CD14-positive monocyte (primary cell): ENCODE data around the gene GRID1. TPM values are rescaled to one million over a fixed set of nuclear protein-coding genes. Genes with fewer than 3 reads are reported as not detected.

ENCODE experiments used
- DNase-seq, 3 donors: peaks; one replicate each; pipeline ENCODE4 v3.0.0-alpha.2; 2011 to 2022
- H2AFZ ChIP-seq: 2 replicates; pipeline ENCODE4 v1.6.0; 2012; ENCODE audit warnings: mild to moderate bottlenecking, low read depth, low read length, inconsistent platforms; ENCODE audit not compliant: insufficient read depth, poor library complexity, severe bottlenecking
- H3K27ac ChIP-seq, 2 donors: 1 replicate in 1 of 2; 2 replicates in 1 of 2; pipeline ENCODE4 v1.5.1; 2012 to 2013; ENCODE audit warnings: low read length in 2 of 2, control low read depth in 1 of 2, inconsistent platforms in 1 of 2, low read depth in 1 of 2, mild to moderate bottlenecking in 1 of 2
- H3K27me3 ChIP-seq, 2 donors: one replicate each; pipeline versions ENCODE4 v1.6.0 to v1.6.1; 2011 to 2013; ENCODE audit warnings: low read length in 2 of 2; ENCODE audit not compliant: control insufficient read depth in 2 of 2, insufficient read depth in 2 of 2
- H3K36me3 ChIP-seq, 2 donors: replicated peaks in 1 of 2; 1 replicate in 1 of 2; 2 replicates in 1 of 2; pipeline versions ENCODE4 v1.5.1 to v1.6.1; 2012 to 2013; ENCODE audit warnings: low read length in 2 of 2, control low read depth in 1 of 2, inconsistent platforms in 1 of 2, mild to moderate bottlenecking in 1 of 2; ENCODE audit not compliant: insufficient read depth in 2 of 2, control insufficient read depth in 1 of 2
- H3K4me1 ChIP-seq, 2 donors: 1 replicate in 1 of 2; 2 replicates in 1 of 2; pipeline versions ENCODE4 v1.5.1 to v1.6.1; 2012 to 2013; ENCODE audit warnings: low read length in 2 of 2, control low read depth in 1 of 2, inconsistent platforms in 1 of 2, mild to moderate bottlenecking in 1 of 2, moderate library complexity in 1 of 2; ENCODE audit not compliant: insufficient read depth in 2 of 2, control insufficient read depth in 1 of 2
- H3K4me2 ChIP-seq: replicated peaks from 2 replicates; pipeline ENCODE3; 2012; ENCODE audit warnings: low read length, moderate library complexity, mild to moderate bottlenecking; ENCODE audit not compliant: poor library complexity, severe bottlenecking; ENCODE audit errors: extremely low read depth
- H3K4me3 ChIP-seq, 3 experiments: fragments of 200-600 bp in 1 of 3; sonication (generic) in 1 of 3; replicated peaks in 1 of 3; 1 replicate in 2 of 3; 2 replicates in 1 of 3; pipeline ENCODE4 v1.5.1; 2011 to 2013; ENCODE audit warnings: low read length in 3 of 3, mild to moderate bottlenecking in 3 of 3, control low read depth in 2 of 3, low read depth in 2 of 3, inconsistent platforms in 1 of 3, moderate library complexity in 1 of 3
- H3K79me2 ChIP-seq: 2 replicates; pipeline ENCODE4 v1.6.0; 2012; ENCODE audit warnings: mild to moderate bottlenecking, control low read depth, inconsistent platforms, low read length, moderate library complexity; ENCODE audit not compliant: insufficient read depth
- H3K9ac ChIP-seq: 2 replicates; pipeline ENCODE4 v1.6.0; 2017; ENCODE audit warnings: low read length, mild to moderate bottlenecking; ENCODE audit not compliant: insufficient read depth, poor library complexity, severe bottlenecking
- H3K9me3 ChIP-seq, 2 donors: replicated peaks in 1 of 2; 1 replicate in 1 of 2; 2 replicates in 1 of 2; pipeline versions ENCODE4 v1.5.1 to v1.6.1; 2012 to 2013; ENCODE audit warnings: low read length in 2 of 2, control low read depth in 1 of 2; ENCODE audit not compliant: control insufficient read depth in 1 of 2, insufficient read depth in 1 of 2
- H4K20me1 ChIP-seq: 2 replicates; pipeline ENCODE4 v1.6.0; 2012; ENCODE audit warnings: mild to moderate bottlenecking, low read length, control low read depth, moderate library complexity; ENCODE audit not compliant: insufficient read depth
- H3K27ac Mint-ChIP-seq, 7 donors: one replicate each; pipeline ENCODE4 v1.8.0; 2020; ENCODE audit warnings: mild to moderate bottlenecking in 7 of 7, mixed read lengths in 7 of 7, moderate library complexity in 6 of 7, inconsistent platforms in 2 of 7
- H3K27me3 Mint-ChIP-seq, 3 donors: one replicate each; pipeline ENCODE4 v1.8.0; 2021 to 2022; ENCODE audit warnings: low read depth in 3 of 3, mild to moderate bottlenecking in 3 of 3, mixed read lengths in 3 of 3, moderate library complexity in 3 of 3, inconsistent platforms in 1 of 3
- H3K36me3 Mint-ChIP-seq, 2 donors: one replicate each; pipeline ENCODE4 v1.8.0; 2020; ENCODE audit warnings: mixed read lengths in 2 of 2, inconsistent platforms in 1 of 2, mild to moderate bottlenecking in 1 of 2
- H3K4me1 Mint-ChIP-seq: one replicate; pipeline ENCODE4 v1.8.0; 2020; ENCODE audit warnings: mild to moderate bottlenecking, mixed read lengths
- H3K4me3 Mint-ChIP-seq, 2 donors: one replicate each; pipeline ENCODE4 v1.8.0; 2020; ENCODE audit warnings: mild to moderate bottlenecking in 2 of 2, mixed read lengths in 2 of 2, moderate library complexity in 1 of 2
- H3K9me3 Mint-ChIP-seq, 7 donors: one replicate each; pipeline ENCODE4 v1.8.0; 2020 to 2022; ENCODE audit warnings: mixed read lengths in 7 of 7, mild to moderate bottlenecking in 6 of 7, moderate library complexity in 6 of 7, inconsistent platforms in 2 of 7
- whole genome bisulfite sequencing: methylation state at CpG from one replicate; pipeline ENCODE4 v1.1.5; 2013; ENCODE audit warnings: missing lambda C conversion rate; ENCODE audit not compliant: insufficient coverage; 5-methylcytosine and 5-hydroxymethylcytosine counted together
- intact Hi-C, 2 donors: fragments of 100-400 bp; cut with micrococcal nuclease; formaldehyde crosslinking; loops; one replicate each; pipeline versions ENCODE4 v1.15.0 to v1.15.1; 2023
- polyA plus RNA-seq, 3 donors: library from polyadenylated mRNA; depleted of rRNA in 1 of 3; unstranded in 2 of 3; stranded (reverse) in 1 of 3; fragments of 300-500 nt in 2 of 3; fragments of >200 nt in 1 of 3; fragmentation: Illumina TruSeq in 2 of 3; gene quantifications; 1 replicate in 2 of 3; 2 replicates in 1 of 3; pipeline ENCODE4 v1.2.3, GENCODE V29; 2012 to 2021
- TF ChIP-seq, protein P1 (sequence below): fragments of 200-600 bp; IDR thresholded peaks from one replicate; pipeline ENCODE4 v1.8.0; 2022; ENCODE audit warnings: antibody characterized with exemption, mild to moderate bottlenecking

GRID1 gene
- polyA plus RNA-seq, 3 donors: not detected

DNA sequence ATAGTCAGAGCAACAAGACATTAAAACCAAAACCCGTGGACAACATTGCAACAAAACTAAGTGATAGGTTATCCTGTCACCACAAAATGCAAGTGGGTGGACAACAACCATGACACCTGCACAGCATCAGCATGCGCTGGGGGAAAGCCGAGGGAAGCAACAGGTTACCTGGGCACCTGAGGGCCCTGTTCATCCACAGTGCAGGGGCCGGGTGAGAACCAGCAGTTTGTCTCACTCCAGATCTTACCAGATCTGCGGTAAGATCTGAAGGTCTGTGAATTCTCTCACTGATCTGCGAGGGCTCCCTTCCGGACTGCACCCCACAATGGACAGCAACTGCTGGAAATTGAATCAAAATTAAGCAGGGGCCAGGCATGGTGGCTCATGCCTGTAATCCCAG is 30.5 kb upstream of the GRID1 start:
- H3K79me2 ChIP-seq: no peaks in the 10 kb centered on the region
- H3K4me2 ChIP-seq: no peak overlapping the region
- TF ChIP-seq, protein P1, sequence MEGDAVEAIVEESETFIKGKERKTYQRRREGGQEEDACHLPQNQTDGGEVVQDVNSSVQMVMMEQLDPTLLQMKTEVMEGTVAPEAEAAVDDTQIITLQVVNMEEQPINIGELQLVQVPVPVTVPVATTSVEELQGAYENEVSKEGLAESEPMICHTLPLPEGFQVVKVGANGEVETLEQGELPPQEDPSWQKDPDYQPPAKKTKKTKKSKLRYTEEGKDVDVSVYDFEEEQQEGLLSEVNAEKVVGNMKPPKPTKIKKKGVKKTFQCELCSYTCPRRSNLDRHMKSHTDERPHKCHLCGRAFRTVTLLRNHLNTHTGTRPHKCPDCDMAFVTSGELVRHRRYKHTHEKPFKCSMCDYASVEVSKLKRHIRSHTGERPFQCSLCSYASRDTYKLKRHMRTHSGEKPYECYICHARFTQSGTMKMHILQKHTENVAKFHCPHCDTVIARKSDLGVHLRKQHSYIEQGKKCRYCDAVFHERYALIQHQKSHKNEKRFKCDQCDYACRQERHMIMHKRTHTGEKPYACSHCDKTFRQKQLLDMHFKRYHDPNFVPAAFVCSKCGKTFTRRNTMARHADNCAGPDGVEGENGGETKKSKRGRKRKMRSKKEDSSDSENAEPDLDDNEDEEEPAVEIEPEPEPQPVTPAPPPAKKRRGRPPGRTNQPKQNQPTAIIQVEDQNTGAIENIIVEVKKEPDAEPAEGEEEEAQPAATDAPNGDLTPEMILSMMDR: no peak
- H4K20me1 ChIP-seq: no peaks in the 10 kb centered on the region
- DNase-seq: no peak
- H3K9me3 ChIP-seq: no peaks in the 10 kb centered on the region
- Mint-ChIP-seq H3K4me3 (no peak overlapping the region), H3K4me1 (peaks cover 17% of the 10 kb centered on the region), H3K27me3 (peaks cover 40 to 52% (median 42%) of the 10 kb centered on the region in 3 donors), H3K27ac (no peak overlapping the region), H3K36me3 (peaks cover 0 to 3% of the 10 kb centered on the region in 2 donors), H3K9me3 (peaks cover 0 to 9% (median 2%) of the 10 kb centered on the region in 7 donors)
- no peak overlapping the region for H3K4me3 ChIP-seq
- no peaks in the 10 kb centered on the region for H3K36me3 ChIP-seq
- WGBS: 75% methylated on average over 5 of the region's 7 CpGs
- intact Hi-C loops: no loop called here
- H3K4me1 ChIP-seq: peaks cover 15 to 23% of the 10 kb centered on the region in 2 donors
- H3K9ac ChIP-seq: no peak overlapping the region
- peaks cover 16 to 25% of the 10 kb centered on the region in 2 donors for H3K27me3 ChIP-seq
- H2AFZ ChIP-seq: no peak overlapping the region
- no peak overlapping the region for H3K27ac ChIP-seq

DNA sequence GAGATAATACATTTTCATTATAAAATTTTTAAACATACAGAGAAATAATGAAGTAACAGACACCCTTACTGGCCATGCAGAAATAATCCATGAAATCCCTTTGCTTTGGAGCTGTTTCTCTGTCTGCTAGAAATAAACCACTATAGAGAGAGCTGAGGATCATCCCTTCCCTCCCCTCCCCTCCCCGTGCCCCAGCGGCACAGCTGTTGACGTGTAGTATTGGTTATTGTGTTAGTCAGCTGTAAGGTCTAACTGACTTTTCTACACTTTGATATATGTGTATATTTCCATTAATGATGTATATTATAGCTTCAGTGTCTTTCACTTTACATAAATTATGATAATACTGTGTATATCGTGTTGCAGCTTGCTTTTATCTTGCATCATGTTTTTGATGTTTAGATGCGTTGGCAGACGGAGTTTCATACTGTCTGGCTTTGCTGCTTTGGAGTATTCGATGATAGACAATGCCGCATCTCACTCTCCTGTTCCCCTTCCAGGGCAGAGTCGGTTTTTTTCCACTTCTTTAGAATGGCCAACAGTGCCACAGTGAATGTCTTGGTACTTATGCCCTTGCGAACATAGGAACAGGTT is 27.4 kb upstream of the GRID1 start:
- TF ChIP-seq, protein P1: no peak
- H3K36me3 ChIP-seq: no peaks in the 10 kb centered on the region
- H3K9ac ChIP-seq: no peak overlapping the region
- Mint-ChIP-seq H3K9me3 (peaks cover 0 to 5% (median 0%) of the 10 kb centered on the region in 7 donors), H3K4me1 (peaks cover 6% of the 10 kb centered on the region), H3K4me3 (no peak overlapping the region), H3K27ac (no peak overlapping the region), H3K27me3 (peaks cover 28 to 51% (median 37%) of the 10 kb centered on the region in 3 donors), H3K36me3 (peaks cover 0 to 2% of the 10 kb centered on the region in 2 donors)
- 97% methylated on average over 4 of the region's 10 CpGs for WGBS
- H3K4me2 ChIP-seq: no peak overlapping the region
- peaks cover 6 to 7% of the 10 kb centered on the region in 2 donors for H3K4me1 ChIP-seq
- H3K27me3 ChIP-seq: peaks cover 10 to 29% of the 10 kb centered on the region in 2 donors
- intact Hi-C loops: no loop called here
- H2AFZ ChIP-seq: no peak overlapping the region
- no peaks in the 10 kb centered on the region for H4K20me1 ChIP-seq
- no peaks in the 10 kb centered on the region for H3K9me3 ChIP-seq
- H3K79me2 ChIP-seq: no peaks in the 10 kb centered on the region
- H3K27ac ChIP-seq: no peak overlapping the region
- no peak for DNase-seq
- H3K4me3 ChIP-seq: no peak overlapping the region
